Fibroblast of skin of scalp (primary cell): Measurements from ENCODE around the gene PDZK1IP1.
"Not testable (repeated sequence)": the region's sequence is repeated elsewhere in the genome, so short reads cannot be mapped to it uniquely, and the experiment has no call there.

Experiments used
- DNase-seq: peaks from one replicate; pipeline ENCODE4 v3.0.0-alpha.2; 2013

Gene PDZK1IP1

GRCh38 chr1:47223921-47224675, 34.3 kb upstream of the PDZK1IP1 start:
- DNase-seq, result no peak

GRCh38 chr1:47223174-47223920, 33.5 kb upstream of the PDZK1IP1 start:
- DNase-seq, result no peak

- DNase-seq, result no peak
Measured at GRCh38 chr1:47222476-47222875, 32.6 kb upstream of the PDZK1IP1 start.

GRCh38 chr1:47219590-47220220, 29.9 kb upstream of the PDZK1IP1 start:
- DNase-seq, result no peak

- DNase-seq, result no peak
Measured at GRCh38 chr1:47219001-47219400, 29.2 kb upstream of the PDZK1IP1 start.

- no peak for DNase-seq
Measured at GRCh38 chr1:47216278-47217059, 26.6 kb upstream of the PDZK1IP1 start.

- no peak for DNase-seq
Measured at GRCh38 chr1:47215713-47216112, 25.9 kb upstream of the PDZK1IP1 start.

GRCh38 chr1:47214549-47214948, 24.7 kb upstream of the PDZK1IP1 start:
- DNase-seq, result no peak

GRCh38 chr1:47213230-47213963, 23.6 kb upstream of the PDZK1IP1 start:
- DNase-seq, result no peak

- no peak for DNase-seq
Measured at GRCh38 chr1:47212636-47213229, 22.9 kb upstream of the PDZK1IP1 start.

GRCh38 chr1:47211796-47212269, 22.0 kb upstream of the PDZK1IP1 start:
- no peak for DNase-seq

GRCh38 chr1:47210666-47211065, 20.8 kb upstream of the PDZK1IP1 start:
- no peak for DNase-seq

GRCh38 chr1:47209725-47210325, 20.0 kb upstream of the PDZK1IP1 start:
- no peak for DNase-seq

- DNase-seq, result no peak
Measured at GRCh38 chr1:47209091-47209490, 19.3 kb upstream of the PDZK1IP1 start.

GRCh38 chr1:47208374-47208850, 18.6 kb upstream of the PDZK1IP1 start:
- no peak for DNase-seq

GRCh38 chr1:47207803-47208373, 18.1 kb upstream of the PDZK1IP1 start:
- DNase-seq, result no peak

GRCh38 chr1:47205918-47206317, 16.1 kb upstream of the PDZK1IP1 start:
- no peak for DNase-seq

GRCh38 chr1:47203504-47203903, 13.7 kb upstream of the PDZK1IP1 start:
- not testable (repeated sequence) for DNase-seq

- peak; percentile 18 for DNase-seq
Measured at GRCh38 chr1:47201179-47201578, 11.3 kb upstream of the PDZK1IP1 start.

- DNase-seq, result no peak
Measured at GRCh38 chr1:47198214-47198613, 8.4 kb upstream of the PDZK1IP1 start.

- DNase-seq, result no peak
Measured at GRCh38 chr1:47196622-47197021, 6.8 kb upstream of the PDZK1IP1 start.
